Activated naive CD4-positive, alpha-beta T cell treated with anti-CD3 and anti-CD28 coated beads for 36 hours (primary cell): Measurements from ENCODE around the gene NCEH1. TPM values are rescaled to one million over a fixed set of nuclear protein-coding genes. Genes with fewer than 3 reads are reported as not detected.

Experiments
- CTCF ChIA-PET: fragments of 350-600 bp; sonication (Branson Sonifier 250); formaldehyde crosslinking; loops from one replicate; lab custom pipeline; 2021; ENCODE audit warnings: antibody characterized with exemption; lab: Charles Lee
- DNase-seq: peaks from one replicate; pipeline ENCODE4 v3.0.0-alpha.2; 2020
- H3K27ac Mint-ChIP-seq: one replicate; pipeline ENCODE4 v1.8.0; 2021; ENCODE audit warnings: mild to moderate bottlenecking, mixed read lengths
- H3K27me3 Mint-ChIP-seq: one replicate; pipeline ENCODE4 v1.8.0; 2021; ENCODE audit warnings: low read depth, mixed read lengths
- H3K36me3 Mint-ChIP-seq: one replicate; pipeline ENCODE4 v1.8.0; 2021; ENCODE audit warnings: low read depth, mixed read lengths
- H3K4me1 Mint-ChIP-seq: one replicate; pipeline ENCODE4 v1.8.0; 2021; ENCODE audit warnings: low read depth, mixed read lengths
- H3K4me3 Mint-ChIP-seq: one replicate; pipeline ENCODE4 v1.8.0; 2021; ENCODE audit warnings: mild to moderate bottlenecking, moderate library complexity, mixed read lengths
- H3K9me3 Mint-ChIP-seq: one replicate; pipeline ENCODE4 v1.8.0; 2021; ENCODE audit warnings: mixed read lengths
- intact Hi-C: fragments of 100-400 bp; cut with micrococcal nuclease; formaldehyde crosslinking; loops from one replicate; pipeline ENCODE4 v1.15.1; 2023
- total RNA-seq, 2 experiments: library from RNA; stranded (reverse); gene quantifications; one replicate each; pipeline ENCODE4 v1.2.3, GENCODE V29; 2021

Gene NCEH1
- total RNA-seq, 2 experiments from 2014 or later: 2.9 to 3.5 TPM

- no peak for DNase-seq
- Mint-ChIP-seq H3K27me3 (no peaks in the 10 kb centered on the region), H3K27ac (no peak overlapping the region), H3K9me3 (no peaks in the 10 kb centered on the region), H3K36me3 (no peaks in the 10 kb centered on the region), H3K4me1 (peaks cover under 1% of the 10 kb centered on the region), H3K4me3 (no peak overlapping the region)
- intact Hi-C loops: no loop called here
- CTCF ChIA-PET: interaction anchor here (1.0 to 1.1 kb wide), 2 partner anchors 23 to 43 kb away, joined by 3 to 4 read pairs; no protein-coding TSS in a partner anchor
Measured at GRCh38 chr3:172630316-172630715, 80.6 kb downstream of the NCEH1 start.

DNA sequence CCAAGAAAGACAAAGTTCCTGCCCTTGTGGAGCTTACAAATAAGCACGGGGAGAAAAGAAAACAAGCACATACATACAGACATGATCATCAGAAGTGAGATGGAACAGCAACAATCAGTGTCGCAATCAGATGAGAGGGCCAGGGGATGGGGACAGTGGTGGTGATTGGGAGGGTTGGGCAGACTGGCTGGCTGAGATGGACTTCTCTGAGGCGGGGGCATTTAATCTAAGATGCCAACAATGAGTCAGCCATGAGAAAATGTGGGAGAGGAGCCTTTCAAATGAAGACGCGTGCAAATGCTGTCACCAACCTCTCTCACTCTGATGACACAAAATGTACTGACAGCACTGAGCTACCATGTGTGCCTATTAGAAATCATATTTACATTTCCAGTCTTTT lies 81.4 kb downstream of the NCEH1 start:
- Mint-ChIP-seq H3K4me3 (no peak overlapping the region), H3K27me3 (no peaks in the 10 kb centered on the region), H3K4me1 (no peaks in the 10 kb centered on the region), H3K27ac (no peak overlapping the region), H3K9me3 (no peaks in the 10 kb centered on the region), H3K36me3 (no peaks in the 10 kb centered on the region)
- CTCF ChIA-PET: interaction anchor here (1.0 to 1.1 kb wide), 2 partner anchors 22 to 44 kb away, joined by 3 to 4 read pairs; no protein-coding TSS in a partner anchor
- no peak for DNase-seq
- intact Hi-C loops: no loop called here

GRCh38 chr3:172627057-172627809 lies 83.6 kb downstream of the NCEH1 start:
- Mint-ChIP-seq H3K27ac (no peak overlapping the region), H3K9me3 (no peaks in the 10 kb centered on the region), H3K4me1 (peaks cover 7% of the 10 kb centered on the region), H3K4me3 (no peak overlapping the region), H3K27me3 (no peaks in the 10 kb centered on the region), H3K36me3 (no peaks in the 10 kb centered on the region)
- intact Hi-C loops: no loop called here
- CTCF ChIA-PET: interaction anchor here (1.2 to 1.6 kb wide), 2 partner anchors 96 to 166 kb away, joined by 3 to 5 read pairs; no protein-coding TSS in a partner anchor
- no peak for DNase-seq

DNA sequence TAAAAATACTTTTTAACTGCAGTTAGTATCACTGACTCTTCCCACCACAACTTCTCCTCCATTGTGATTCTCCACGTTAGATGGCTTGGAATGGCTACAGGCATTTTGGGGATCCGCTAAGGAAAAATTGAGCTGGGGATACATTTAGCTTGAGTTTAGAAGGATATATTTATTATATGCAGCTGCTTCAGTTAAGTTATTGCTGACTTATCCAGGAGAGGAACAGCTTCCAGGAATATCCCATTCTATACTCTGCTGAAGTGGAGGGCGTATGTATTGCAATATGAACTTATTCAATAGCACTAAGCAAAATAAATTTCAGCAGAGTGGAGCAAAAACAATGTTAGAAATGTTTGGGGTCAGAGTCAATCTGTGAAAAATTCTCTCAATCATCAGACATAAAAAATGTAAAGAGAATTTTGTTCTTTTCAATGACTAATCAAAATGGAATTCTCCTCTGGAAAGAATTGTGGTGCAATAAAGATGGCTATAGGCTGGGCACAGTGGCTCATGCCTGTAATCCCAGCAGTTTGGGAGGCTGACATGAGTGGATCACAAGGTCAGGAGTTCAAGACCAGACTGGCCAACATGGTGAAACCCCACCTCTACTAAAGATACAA lies 84.7 kb downstream of the NCEH1 start:
- H3K4me3 Mint-ChIP-seq: no peak overlapping the region
- H3K27ac Mint-ChIP-seq: no peak overlapping the region
- peaks cover 11% of the 10 kb centered on the region for H3K4me1 Mint-ChIP-seq
- no peaks in the 10 kb centered on the region for H3K36me3 Mint-ChIP-seq
- intact Hi-C loops: no loop called here
- no peaks in the 10 kb centered on the region for H3K27me3 Mint-ChIP-seq
- no peak for DNase-seq
- no peaks in the 10 kb centered on the region for H3K9me3 Mint-ChIP-seq
- CTCF ChIA-PET: interaction anchor here (0.7 to 2.3 kb wide), 4 partner anchors 12 to 77 kb away, joined by 3 to 8 read pairs (median 6); no protein-coding TSS in a partner anchor

- intact Hi-C loops: no loop called here
- DNase-seq: no peak
- H3K4me1 Mint-ChIP-seq: peaks cover 11% of the 10 kb centered on the region
- no peak overlapping the region for H3K27ac Mint-ChIP-seq
- no peaks in the 10 kb centered on the region for H3K36me3 Mint-ChIP-seq
- no peaks in the 10 kb centered on the region for H3K9me3 Mint-ChIP-seq
- no peaks in the 10 kb centered on the region for H3K27me3 Mint-ChIP-seq
- no peak overlapping the region for H3K4me3 Mint-ChIP-seq
- CTCF ChIA-PET: interaction anchor here (0.6 to 2.3 kb wide), 6 partner anchors 10 to 262 kb away, joined by 3 to 8 read pairs (median 5); no protein-coding TSS in a partner anchor
Measured at GRCh38 chr3:172625404-172625803, 85.5 kb downstream of the NCEH1 start.

GRCh38 chr3:172624999-172625398 lies 85.9 kb downstream of the NCEH1 start:
- no peaks in the 10 kb centered on the region for H3K27me3 Mint-ChIP-seq
- no peaks in the 10 kb centered on the region for H3K9me3 Mint-ChIP-seq
- no peaks in the 10 kb centered on the region for H3K36me3 Mint-ChIP-seq
- DNase-seq: no peak
- intact Hi-C loops: no loop called here
- H3K27ac Mint-ChIP-seq: no peak overlapping the region
- H3K4me3 Mint-ChIP-seq: no peak overlapping the region
- peaks cover 11% of the 10 kb centered on the region for H3K4me1 Mint-ChIP-seq
- CTCF ChIA-PET: interaction anchor here (0.9 to 2.3 kb wide), 7 partner anchors 10 to 284 kb away, joined by 3 to 8 read pairs (median 5); no protein-coding TSS in a partner anchor

GRCh38 chr3:172622916-172623700 lies 87.8 kb downstream of the NCEH1 start:
- Mint-ChIP-seq H3K27ac (no peak overlapping the region), H3K36me3 (peaks cover 2% of the 10 kb centered on the region), H3K4me3 (no peak overlapping the region), H3K4me1 (peaks cover 11% of the 10 kb centered on the region), H3K9me3 (peaks cover 5% of the 10 kb centered on the region), H3K27me3 (no peaks in the 10 kb centered on the region)
- CTCF ChIA-PET: interaction anchor here (0.6 to 2.2 kb wide), 22 partner anchors 8 to 897 kb away, joined by 3 to 13 read pairs (median 4); partner anchors contain the start of gene TNFSF10
- peak; percentile 64 for DNase-seq
- intact Hi-C loops: loop anchor here (1.0 to 2.0 kb wide), 6 partner anchors 16 to 291 kb away; no protein-coding TSS in a partner anchor

DNA sequence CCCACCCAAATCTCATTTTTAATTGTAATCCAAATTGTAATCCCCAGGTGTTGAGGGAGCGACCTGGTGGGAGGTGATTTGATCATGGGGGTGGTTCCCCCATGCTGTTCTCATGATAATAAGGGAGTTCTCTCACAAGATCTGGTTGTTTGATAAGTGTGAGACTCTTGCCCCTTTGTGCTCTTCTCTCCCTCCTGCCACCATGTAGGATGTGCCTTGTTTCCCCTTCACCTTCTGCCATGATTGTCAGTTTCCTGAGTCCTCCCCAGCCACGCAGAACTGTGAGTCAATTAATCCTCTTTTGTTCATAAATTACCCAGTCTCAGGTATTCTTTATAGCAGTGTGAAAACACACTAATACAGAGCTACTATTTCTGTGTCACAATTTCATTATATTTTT lies 88.7 kb downstream of the NCEH1 start:
- peaks cover 2% of the 10 kb centered on the region for H3K36me3 Mint-ChIP-seq
- H3K27ac Mint-ChIP-seq: no peak overlapping the region
- intact Hi-C loops: loop anchor here (2.0 kb wide), 1 partner anchor 45 kb away; no protein-coding TSS in a partner anchor
- H3K4me3 Mint-ChIP-seq: no peak overlapping the region
- H3K4me1 Mint-ChIP-seq: peaks cover 12% of the 10 kb centered on the region
- peaks cover 5% of the 10 kb centered on the region for H3K9me3 Mint-ChIP-seq
- DNase-seq: peak; percentile 14
- CTCF ChIA-PET: interaction anchor here (0.8 to 2.2 kb wide), 15 partner anchors 8 to 163 kb away, joined by 3 to 13 read pairs (median 4); partner anchors contain the start of gene TNFSF10
- H3K27me3 Mint-ChIP-seq: no peaks in the 10 kb centered on the region

GRCh38 chr3:172617976-172618375 lies 92.9 kb downstream of the NCEH1 start:
- intact Hi-C loops: no loop called here
- peaks cover 2% of the 10 kb centered on the region for H3K36me3 Mint-ChIP-seq
- no peak for DNase-seq
- H3K27ac Mint-ChIP-seq: no peak overlapping the region
- no peak overlapping the region for H3K4me3 Mint-ChIP-seq
- H3K4me1 Mint-ChIP-seq: peaks cover 29% of the 10 kb centered on the region
- CTCF ChIA-PET: interaction anchor here (1.6 kb wide), 1 partner anchor 159 kb away, joined by 3 read pairs; no protein-coding TSS in a partner anchor
- peaks cover 10% of the 10 kb centered on the region for H3K9me3 Mint-ChIP-seq
- H3K27me3 Mint-ChIP-seq: no peaks in the 10 kb centered on the region

DNA sequence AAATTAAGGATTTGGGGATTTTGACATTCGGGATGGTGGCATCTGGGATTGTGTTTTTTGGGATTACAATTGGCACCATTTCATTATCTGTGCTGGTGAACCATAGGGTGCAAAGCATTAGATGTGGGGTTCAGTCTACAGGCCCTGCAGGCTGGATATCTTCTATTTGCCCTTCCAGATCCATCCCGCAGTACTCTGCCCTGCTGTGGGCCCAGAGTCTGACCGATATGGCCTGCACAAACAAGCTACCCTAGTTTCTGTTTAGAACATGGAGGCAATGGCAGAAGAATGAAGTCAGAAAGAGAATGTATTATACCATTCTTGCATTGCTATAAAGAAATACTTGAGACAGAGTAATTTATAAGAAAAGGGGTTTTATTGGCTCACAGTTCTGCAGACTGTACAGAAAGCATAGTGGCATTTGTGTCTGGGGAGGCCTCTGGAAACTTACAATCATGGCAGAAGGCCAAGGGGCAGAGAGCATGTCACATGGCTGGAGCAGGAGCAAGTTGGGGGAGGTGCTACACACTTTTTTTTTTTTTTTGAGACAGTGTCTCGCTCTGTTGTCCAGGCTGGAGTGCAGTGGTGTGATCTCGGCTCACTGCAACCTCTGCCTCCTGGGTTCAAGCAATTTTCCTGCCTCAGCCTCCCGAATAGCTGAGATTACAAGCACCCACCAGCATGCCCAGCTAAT lies 93.7 kb downstream of the NCEH1 start:
- Mint-ChIP-seq H3K9me3 (peaks cover 10% of the 10 kb centered on the region), H3K4me3 (no peak overlapping the region), H3K27ac (no peak overlapping the region), H3K36me3 (peaks cover 2% of the 10 kb centered on the region), H3K4me1 (peaks cover 21% of the 10 kb centered on the region), H3K27me3 (no peaks in the 10 kb centered on the region)
- intact Hi-C loops: no loop called here
- CTCF ChIA-PET: interaction anchor here (0.8 to 1.2 kb wide), 2 partner anchors 33 to 140 kb away, joined by 3 read pairs; no protein-coding TSS in a partner anchor
- DNase-seq: no peak

- Mint-ChIP-seq H3K4me1 (peaks cover 18% of the 10 kb centered on the region), H3K27ac (no peak overlapping the region), H3K27me3 (no peaks in the 10 kb centered on the region), H3K36me3 (peaks cover 2% of the 10 kb centered on the region), H3K4me3 (no peak overlapping the region), H3K9me3 (peaks cover 11% of the 10 kb centered on the region)
- CTCF ChIA-PET: no interaction called here
- no peak for DNase-seq
- intact Hi-C loops: loop anchor here (1.0 kb wide), 4 partner anchors 9 to 509 kb away; no protein-coding TSS in a partner anchor
Measured at GRCh38 chr3:172616031-172616461, 94.8 kb downstream of the NCEH1 start.
